SJSA1 (cell line): Measurements from ENCODE around the gene SLC25A44. TPM values are rescaled to one million over a fixed set of nuclear protein-coding genes. Genes with fewer than 3 reads are reported as not detected.

Experiments
- DNase-seq, 2 experiments: peaks; one replicate each; pipeline ENCODE4 v3.0.0-alpha.2; 2015 to 2020; ENCODE audit warnings: low spot score in 2 of 2, low read depth in 1 of 2
- H3K27ac ChIP-seq: fragments of 250-450 bp; sonication (Bioruptor Pico); 2 replicates; pipeline ENCODE4 v1.5.1; 2020; ENCODE audit warnings: mild to moderate bottlenecking, moderate library complexity
- H3K27me3 ChIP-seq: fragments of 250-450 bp; sonication (Bioruptor Pico); replicated peaks from 2 replicates; pipeline ENCODE4 v1.5.1; 2020; ENCODE audit warnings: mild to moderate bottlenecking, moderate library complexity
- H3K36me3 ChIP-seq: fragments of 250-450 bp; sonication (Bioruptor Pico); 2 replicates; pipeline ENCODE4 v1.5.1; 2020; ENCODE audit warnings: mild to moderate bottlenecking
- H3K4me1 ChIP-seq: fragments of 250-450 bp; sonication (Bioruptor Pico); replicated peaks from 2 replicates; pipeline ENCODE4 v1.6.1; 2021; ENCODE audit warnings: mild to moderate bottlenecking
- H3K4me3 ChIP-seq: fragments of 250-450 bp; sonication (Bioruptor Pico); 2 replicates; pipeline ENCODE4 v1.5.1; 2020; ENCODE audit warnings: mild to moderate bottlenecking
- H3K9me3 ChIP-seq: fragments of 250-450 bp; sonication (Bioruptor Pico); replicated peaks from 2 replicates; pipeline ENCODE4 v1.5.1; 2020; ENCODE audit warnings: mild to moderate bottlenecking
- total RNA-seq: library from RNA; depleted of rRNA; stranded (reverse); fragments of >200 nt; shearing (Covaris generic); gene quantifications from 2 replicates; pipeline ENCODE4 v1.2.3, GENCODE V29; 2014

SLC25A44 gene
- total RNA-seq, 1 experiment from 2014 or later: 17.9 TPM

- Histone ChIP-seq H3K9me3 (no peaks in the 10 kb centered on the region), H3K27ac (no peak overlapping the region), H3K27me3 (no peaks in the 10 kb centered on the region), H3K4me3 (no peak overlapping the region), H3K4me1 (peaks cover 16% of the 10 kb centered on the region), H3K36me3 (no peaks in the 10 kb centered on the region)
- DNase-seq: no peak
Observed at GRCh38 chr1:156155756-156156510, 38.0 kb upstream of the SLC25A44 start.

- no peaks in the 10 kb centered on the region for H3K36me3 ChIP-seq
- no peak overlapping the region for H3K27ac ChIP-seq
- DNase-seq: no peak
- no peaks in the 10 kb centered on the region for H3K27me3 ChIP-seq
- peaks cover 23% of the 10 kb centered on the region for H3K4me1 ChIP-seq
- no peak overlapping the region for H3K4me3 ChIP-seq
- H3K9me3 ChIP-seq: no peaks in the 10 kb centered on the region
Observed at GRCh38 chr1:156157506-156157905, 36.4 kb upstream of the SLC25A44 start.

GRCh38 chr1:156157966-156158365, 35.9 kb upstream of the SLC25A44 start:
- H3K36me3 ChIP-seq: no peaks in the 10 kb centered on the region
- H3K4me3 ChIP-seq: no peak overlapping the region
- DNase-seq: no peak
- peaks cover 20% of the 10 kb centered on the region for H3K4me1 ChIP-seq
- H3K27ac ChIP-seq: no peak overlapping the region
- no peaks in the 10 kb centered on the region for H3K27me3 ChIP-seq
- no peaks in the 10 kb centered on the region for H3K9me3 ChIP-seq

- peak in 1 of 2 experiments; percentile 49 for DNase-seq
- H3K27me3 ChIP-seq: no peaks in the 10 kb centered on the region
- H3K4me3 ChIP-seq: peak overlapping the region; percentile 18; the same call in 1 of the 2 replicates
- no peaks in the 10 kb centered on the region for H3K9me3 ChIP-seq
- H3K27ac ChIP-seq: no peak overlapping the region; the same call in 1 of the 2 replicates
- no peaks in the 10 kb centered on the region for H3K36me3 ChIP-seq
- peaks cover 23% of the 10 kb centered on the region for H3K4me1 ChIP-seq
Observed at GRCh38 chr1:156160000-156160742, 33.7 kb upstream of the SLC25A44 start.

GRCh38 chr1:156160743-156161171, 33.1 kb upstream of the SLC25A44 start:
- H3K4me3 ChIP-seq: peak overlapping the region; percentile 18; the same call in 1 of the 2 replicates
- DNase-seq: peak; percentile 64 to 85
- H3K4me1 ChIP-seq: peaks cover 23% of the 10 kb centered on the region
- no peaks in the 10 kb centered on the region for H3K9me3 ChIP-seq
- no peak overlapping the region; the same call in 1 of the 2 replicates for H3K27ac ChIP-seq
- no peaks in the 10 kb centered on the region for H3K36me3 ChIP-seq
- H3K27me3 ChIP-seq: no peaks in the 10 kb centered on the region

- no peaks in the 10 kb centered on the region for H3K36me3 ChIP-seq
- no peak for DNase-seq
- no peaks in the 10 kb centered on the region for H3K27me3 ChIP-seq
- peaks cover 25% of the 10 kb centered on the region for H3K4me1 ChIP-seq
- H3K9me3 ChIP-seq: no peaks in the 10 kb centered on the region
- H3K4me3 ChIP-seq: no peak overlapping the region
- H3K27ac ChIP-seq: no peak overlapping the region
Observed at GRCh38 chr1:156162430-156163037, 31.4 kb upstream of the SLC25A44 start.

- DNase-seq: no peak
- Histone ChIP-seq H3K27me3 (no peaks in the 10 kb centered on the region), H3K4me1 (peaks cover 36% of the 10 kb centered on the region), H3K9me3 (no peaks in the 10 kb centered on the region), H3K4me3 (no peak overlapping the region), H3K27ac (no peak overlapping the region), H3K36me3 (no peaks in the 10 kb centered on the region)
Observed at GRCh38 chr1:156163712-156164111, 30.2 kb upstream of the SLC25A44 start.

GRCh38 chr1:156164125-156164831, 29.6 kb upstream of the SLC25A44 start:
- no peak for DNase-seq
- Histone ChIP-seq H3K36me3 (no peaks in the 10 kb centered on the region), H3K4me3 (no peak overlapping the region), H3K4me1 (peaks cover 41% of the 10 kb centered on the region), H3K27ac (no peak overlapping the region), H3K9me3 (no peaks in the 10 kb centered on the region), H3K27me3 (no peaks in the 10 kb centered on the region)

GRCh38 chr1:156165083-156165482, 28.8 kb upstream of the SLC25A44 start:
- H3K4me1 ChIP-seq: peaks cover 37% of the 10 kb centered on the region
- H3K27ac ChIP-seq: no peak overlapping the region
- no peaks in the 10 kb centered on the region for H3K27me3 ChIP-seq
- H3K4me3 ChIP-seq: no peak overlapping the region
- H3K36me3 ChIP-seq: no peaks in the 10 kb centered on the region
- no peak for DNase-seq
- H3K9me3 ChIP-seq: no peaks in the 10 kb centered on the region

- Histone ChIP-seq H3K27me3 (no peaks in the 10 kb centered on the region), H3K27ac (peak overlapping the region; percentile 50), H3K4me3 (no peak overlapping the region), H3K9me3 (no peaks in the 10 kb centered on the region), H3K4me1 (peaks cover 21% of the 10 kb centered on the region), H3K36me3 (no peaks in the 10 kb centered on the region)
- DNase-seq: peak in 1 of 2 experiments; percentile 64
Observed at GRCh38 chr1:156167536-156167935, 26.4 kb upstream of the SLC25A44 start.

GRCh38 chr1:156172696-156173470, 21.0 kb upstream of the SLC25A44 start:
- H3K27ac ChIP-seq: no peak overlapping the region

GRCh38 chr1:156176610-156177210, 17.2 kb upstream of the SLC25A44 start:
- Histone ChIP-seq H3K27me3 (no peaks in the 10 kb centered on the region), H3K27ac (no peak overlapping the region), H3K9me3 (no peaks in the 10 kb centered on the region), H3K36me3 (no peaks in the 10 kb centered on the region), H3K4me1 (peaks cover 7% of the 10 kb centered on the region; the same call in 1 of the 2 replicates), H3K4me3 (no peak overlapping the region)
- no peak for DNase-seq

More at GRCh38 chr1:156172696-156173470, 21.0 kb upstream of the SLC25A44 start:
- DNase-seq: no peak
- Histone ChIP-seq H3K4me3 (no peak overlapping the region), H3K4me1 (peaks cover 12% of the 10 kb centered on the region), H3K36me3 (no peaks in the 10 kb centered on the region), H3K9me3 (no peaks in the 10 kb centered on the region), H3K27me3 (no peaks in the 10 kb centered on the region)
